ENCODE data around the gene GGCT.

Gene GGCT

GRCh38 chr7:30504301-30505173 is at the start of gene GGCT (continued):
- TF ChIP-seq ZNF140 (tag by site-specific recombination; IDR thresholded peaks at IDR 0.05): no peak
- peak; percentile 66; the same call in 1 of the 2 replicates for TF ChIP-seq ZNF76 (tag by site-specific recombination; IDR thresholded peaks at IDR 0.05; ENCODE audit: borderline replicate concordance, low read depth)
- no peak for TF ChIP-seq ZNF362 (tag by site-specific recombination; IDR thresholded peaks at IDR 0.05)
- peak; percentile 75; the same call in 1 of the 2 replicates for TF ChIP-seq ZSCAN30 (tag by site-specific recombination; IDR thresholded peaks at IDR 0.05)
- TF ChIP-seq ZXDB (tag by site-specific recombination; IDR thresholded peaks at IDR 0.05): peak; percentile 72; the same call in 1 of the 2 replicates
- no peak for TF ChIP-seq WT1 (tag by site-specific recombination; IDR thresholded peaks at IDR 0.05)
- no peak for TF ChIP-seq ZNF654 (tag by site-specific recombination; IDR thresholded peaks at IDR 0.05; ENCODE audit: low read depth)
- no peak for TF ChIP-seq ZNF560 (tag by site-specific recombination; IDR thresholded peaks at IDR 0.05; ENCODE audit: borderline replicate concordance)
- TF ChIP-seq ZNF561 (tag by site-specific recombination; IDR thresholded peaks at IDR 0.05; ENCODE audit: borderline replicate concordance): no peak; the same call in 1 of the 2 replicates
- no peak for TF ChIP-seq TSHZ1 (tag by site-specific recombination; IDR thresholded peaks at IDR 0.05; ENCODE audit: borderline replicate concordance)
- no peak for TF ChIP-seq ZNF701 (tag by site-specific recombination; IDR thresholded peaks at IDR 0.05)
- no peak for TF ChIP-seq ZNF48 (tag by site-specific recombination; IDR thresholded peaks at IDR 0.05)
- TF ChIP-seq ZNF571 (tag by site-specific recombination; IDR thresholded peaks at IDR 0.05): no peak
- TF ChIP-seq ZNF19 (tag by site-specific recombination; IDR thresholded peaks at IDR 0.05; ENCODE audit: low read depth): no peak
- TF ChIP-seq INSM2 (tag by site-specific recombination; IDR thresholded peaks at IDR 0.05): no peak
- TF ChIP-seq IKZF3 (tag by site-specific recombination; IDR thresholded peaks at IDR 0.05): no peak
- 0 out of 2 replicates have a peak, but pooled peaks have one; percentile 44 for TF ChIP-seq ZSCAN23 (tag by site-specific recombination; IDR thresholded peaks at IDR 0.05)
- no peak for TF ChIP-seq ZBTB11 (tag by site-specific recombination; conservative IDR thresholded peaks at IDR 0.05; ENCODE audit: low read depth)
- no peak for TF ChIP-seq ZNF514 (tag by site-specific recombination; IDR thresholded peaks at IDR 0.05)
- TF ChIP-seq ZNF580 (tag by site-specific recombination; IDR thresholded peaks at IDR 0.05): peak; percentile 77; the same call in 1 of the 2 replicates
- no peak for TF ChIP-seq ZNF324 (tag by site-specific recombination; IDR thresholded peaks at IDR 0.05)
- TF ChIP-seq ZNF548 (tag by site-specific recombination; IDR thresholded peaks at IDR 0.05): no peak
- TF ChIP-seq ZNF174 (tag by site-specific recombination; IDR thresholded peaks at IDR 0.05): no peak
- TF ChIP-seq GLIS1 (tag by site-specific recombination; IDR thresholded peaks at IDR 0.05): no peak
- TF ChIP-seq ZNF621 (tag by site-specific recombination; IDR thresholded peaks at IDR 0.05): no peak
- TF ChIP-seq YY1 (tag by site-specific recombination; IDR thresholded peaks at IDR 0.05): no peak
- 0 out of 2 replicates have a peak, but pooled peaks have one; percentile 18 for TF ChIP-seq ZNF629 (tag by site-specific recombination; IDR thresholded peaks at IDR 0.05)
- TF ChIP-seq ZNF776 (tag by site-specific recombination; IDR thresholded peaks at IDR 0.05; ENCODE audit: borderline replicate concordance): no peak
- no peak for TF ChIP-seq ZNF302 (tag by site-specific recombination; IDR thresholded peaks at IDR 0.05; ENCODE audit: low read depth)
- no peak for TF ChIP-seq ZNF202 (tag by site-specific recombination; IDR thresholded peaks at IDR 0.05; ENCODE audit: borderline replicate concordance)
- no peak for TF ChIP-seq ZNF707 (tag by site-specific recombination; IDR thresholded peaks at IDR 0.05)
